Astrocyte (in vitro differentiated cells and primary cell): ENCODE data around the gene STMND1. TPM values are rescaled to one million over a fixed set of nuclear protein-coding genes. Genes with fewer than 3 reads are reported as not detected.

Experiments used
- DNase-seq: peaks from one replicate; pipeline ENCODE4 v3.0.0-alpha.2; 2010; ENCODE audit warnings: low read depth
- FAIRE-seq: peaks from 2 replicates; lab custom pipeline; 2011; peaks lifted over from hg19 to GRCh38; lab: Jason Lieb, UNC
- H2AFZ ChIP-seq: 2 replicates; pipeline ENCODE4 v1.6.0; 2012; ENCODE audit warnings: low read depth, low read length, inconsistent platforms
- H3K27ac ChIP-seq: 2 replicates; pipeline ENCODE4 v1.5.1; 2011; ENCODE audit warnings: low read depth, low read length, inconsistent platforms
- H3K27me3 ChIP-seq: 2 replicates; pipeline ENCODE4 v1.6.0; 2011; ENCODE audit warnings: low read length, inconsistent platforms; ENCODE audit not compliant: insufficient read depth
- H3K36me3 ChIP-seq: 2 replicates; pipeline ENCODE4 v1.5.1; 2011; ENCODE audit warnings: low read length, inconsistent platforms; ENCODE audit not compliant: insufficient read depth
- H3K4me1 ChIP-seq: 2 replicates; pipeline ENCODE4 v1.5.1; 2011; ENCODE audit warnings: low read length, inconsistent platforms; ENCODE audit not compliant: insufficient read depth
- H3K4me2 ChIP-seq: 2 replicates; pipeline ENCODE4 v1.6.0; 2012; ENCODE audit warnings: low read length, inconsistent platforms
- H3K4me3 ChIP-seq: 2 replicates; pipeline ENCODE4 v1.5.1; 2011; ENCODE audit warnings: low read depth, mild to moderate bottlenecking, low read length, inconsistent platforms; ENCODE audit not compliant: insufficient read depth
- H3K79me2 ChIP-seq: 2 replicates; pipeline ENCODE4 v1.6.0; 2012; ENCODE audit warnings: mild to moderate bottlenecking, low read length, inconsistent platforms; ENCODE audit not compliant: insufficient read depth
- H3K9ac ChIP-seq: 2 replicates; pipeline ENCODE4 v1.6.0; 2012; ENCODE audit warnings: mild to moderate bottlenecking, low read length, inconsistent platforms
- H3K9me3 ChIP-seq: 2 replicates; pipeline ENCODE4 v1.5.1; 2012; ENCODE audit warnings: low read depth, mild to moderate bottlenecking, low read length, inconsistent platforms; ENCODE audit not compliant: insufficient read depth
- H4K20me1 ChIP-seq: 2 replicates; pipeline ENCODE4 v1.6.0; 2012; ENCODE audit warnings: low read length, inconsistent platforms; ENCODE audit not compliant: insufficient read depth
- H3K27ac Mint-ChIP-seq: one replicate; pipeline ENCODE4 v1.8.0; 2021; ENCODE audit warnings: mild to moderate bottlenecking, mixed read lengths; ENCODE audit not compliant: unreplicated experiment
- H3K27me3 Mint-ChIP-seq: one replicate; pipeline ENCODE4 v1.8.0; 2021; ENCODE audit warnings: low read depth, mixed read lengths; ENCODE audit not compliant: unreplicated experiment
- H3K36me3 Mint-ChIP-seq: one replicate; pipeline ENCODE4 v1.8.0; 2021; ENCODE audit warnings: low read depth, mixed read lengths; ENCODE audit not compliant: unreplicated experiment
- H3K4me1 Mint-ChIP-seq: one replicate; pipeline ENCODE4 v1.8.0; 2021; ENCODE audit warnings: low read depth, mixed read lengths; ENCODE audit not compliant: unreplicated experiment
- H3K4me3 Mint-ChIP-seq: one replicate; pipeline ENCODE4 v1.8.0; 2021; ENCODE audit warnings: mild to moderate bottlenecking, moderate library complexity, mixed read lengths; ENCODE audit not compliant: unreplicated experiment
- H3K9me3 Mint-ChIP-seq: one replicate; pipeline ENCODE4 v1.8.0; 2021; ENCODE audit warnings: mild to moderate bottlenecking, mixed read lengths; ENCODE audit not compliant: unreplicated experiment
- EZH2 ChIP-seq: IDR thresholded peaks from 2 replicates; pipeline ENCODE4 v1.6.1; 2012; ENCODE audit warnings: mild to moderate bottlenecking, low read length, inconsistent platforms; ENCODE audit not compliant: insufficient read depth
- total RNA-seq: library from RNA; stranded (reverse); gene quantifications from 2 replicates; pipeline ENCODE4 v1.2.1, GENCODE V29; 2021
- TF ChIP-seq, protein P1 (sequence below): IDR thresholded peaks from 2 replicates; pipeline ENCODE4 v1.5.1; 2011; ENCODE audit warnings: low read depth, mild to moderate bottlenecking, inconsistent platforms, low read length, moderate library complexity; ENCODE audit not compliant: insufficient read depth

Gene STMND1
- total RNA-seq, 1 donor from 2014 or later, result 0.16 TPM

DNA sequence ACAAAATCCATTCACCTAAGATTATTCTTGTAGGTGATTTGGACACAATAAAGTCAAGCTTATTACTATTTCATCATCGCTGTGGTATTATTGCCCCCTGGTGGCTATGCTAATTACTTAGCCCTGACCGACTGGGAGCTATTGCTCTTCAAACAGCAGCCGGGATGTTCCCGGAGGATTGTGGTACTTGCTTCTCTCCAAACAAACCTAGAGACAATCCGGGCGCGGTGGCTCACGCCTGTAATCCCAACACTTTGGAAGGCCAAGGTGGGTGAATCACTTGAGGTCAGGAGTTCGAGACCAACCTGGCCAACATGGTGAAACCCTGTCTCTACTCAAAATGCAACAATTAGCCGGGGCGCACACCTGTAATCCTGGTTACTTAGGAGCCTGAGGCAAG is 15.4 kb upstream of the STMND1 start:
- Mint-ChIP-seq H3K4me1 (peaks cover 2% of the 10 kb centered on the region), H3K4me3 (no peak overlapping the region), H3K27me3 (no peaks in the 10 kb centered on the region), H3K27ac (peak overlapping the region; percentile 71), H3K36me3 (no peaks in the 10 kb centered on the region), H3K9me3 (peaks cover 1% of the 10 kb centered on the region)
- Histone ChIP-seq H3K27me3 (no peaks in the 10 kb centered on the region), H3K36me3 (no peaks in the 10 kb centered on the region), H2AFZ (no peak overlapping the region), H3K27ac (no peak overlapping the region), H3K4me3 (no peak overlapping the region), H3K9ac (peak overlapping the region; percentile 38), H3K79me2 (no peaks in the 10 kb centered on the region), H3K4me2 (no peak overlapping the region), H4K20me1 (no peaks in the 10 kb centered on the region), H3K4me1 (no peaks in the 10 kb centered on the region), H3K9me3 (no peaks in the 10 kb centered on the region)
- DNase-seq (peak; percentile 49), FAIRE-seq (peak; percentile 63)
- TF ChIP-seq, protein P1, sequence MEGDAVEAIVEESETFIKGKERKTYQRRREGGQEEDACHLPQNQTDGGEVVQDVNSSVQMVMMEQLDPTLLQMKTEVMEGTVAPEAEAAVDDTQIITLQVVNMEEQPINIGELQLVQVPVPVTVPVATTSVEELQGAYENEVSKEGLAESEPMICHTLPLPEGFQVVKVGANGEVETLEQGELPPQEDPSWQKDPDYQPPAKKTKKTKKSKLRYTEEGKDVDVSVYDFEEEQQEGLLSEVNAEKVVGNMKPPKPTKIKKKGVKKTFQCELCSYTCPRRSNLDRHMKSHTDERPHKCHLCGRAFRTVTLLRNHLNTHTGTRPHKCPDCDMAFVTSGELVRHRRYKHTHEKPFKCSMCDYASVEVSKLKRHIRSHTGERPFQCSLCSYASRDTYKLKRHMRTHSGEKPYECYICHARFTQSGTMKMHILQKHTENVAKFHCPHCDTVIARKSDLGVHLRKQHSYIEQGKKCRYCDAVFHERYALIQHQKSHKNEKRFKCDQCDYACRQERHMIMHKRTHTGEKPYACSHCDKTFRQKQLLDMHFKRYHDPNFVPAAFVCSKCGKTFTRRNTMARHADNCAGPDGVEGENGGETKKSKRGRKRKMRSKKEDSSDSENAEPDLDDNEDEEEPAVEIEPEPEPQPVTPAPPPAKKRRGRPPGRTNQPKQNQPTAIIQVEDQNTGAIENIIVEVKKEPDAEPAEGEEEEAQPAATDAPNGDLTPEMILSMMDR, result peak; percentile 76
- no peak for TF ChIP-seq EZH2

DNA sequence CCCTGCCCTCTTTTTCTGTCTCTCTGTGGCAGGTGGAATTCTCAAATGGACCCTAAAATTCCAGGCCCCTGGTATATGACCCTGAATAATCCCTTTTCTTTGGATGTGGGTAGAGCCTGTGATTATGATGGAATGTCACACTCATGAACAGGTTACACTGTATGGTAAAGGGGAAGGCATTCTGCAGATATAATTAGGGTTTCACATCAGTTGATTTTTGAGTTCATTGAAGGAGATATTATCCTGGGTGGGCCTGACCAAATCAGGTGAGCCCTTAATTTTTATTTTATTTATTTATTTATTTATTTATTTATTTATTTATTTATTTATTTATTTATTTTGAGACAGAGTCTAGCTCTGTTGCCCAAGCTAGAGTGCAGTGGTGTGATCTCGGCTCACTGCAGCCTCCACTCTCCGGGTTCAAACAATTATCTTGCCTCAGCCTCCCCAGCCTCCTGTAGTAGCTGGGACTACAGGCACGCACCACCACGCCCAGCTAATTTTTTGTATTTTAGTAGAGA is 13.7 kb upstream of the STMND1 start:
- no peak for TF ChIP-seq EZH2
- TF ChIP-seq, protein P1, result no peak
- Mint-ChIP-seq H3K27ac (no peak overlapping the region), H3K4me1 (peaks cover 2% of the 10 kb centered on the region), H3K36me3 (no peaks in the 10 kb centered on the region), H3K27me3 (no peaks in the 10 kb centered on the region), H3K9me3 (peaks cover 1% of the 10 kb centered on the region), H3K4me3 (no peak overlapping the region)
- Histone ChIP-seq H3K4me1 (no peaks in the 10 kb centered on the region), H3K4me2 (no peak overlapping the region), H2AFZ (no peak overlapping the region), H3K27ac (no peak overlapping the region), H4K20me1 (no peaks in the 10 kb centered on the region), H3K9ac (no peak overlapping the region), H3K9me3 (no peaks in the 10 kb centered on the region), H3K79me2 (no peaks in the 10 kb centered on the region), H3K27me3 (no peaks in the 10 kb centered on the region), H3K4me3 (no peak overlapping the region), H3K36me3 (no peaks in the 10 kb centered on the region)
- FAIRE-seq (no peak), DNase-seq (no peak)

DNA sequence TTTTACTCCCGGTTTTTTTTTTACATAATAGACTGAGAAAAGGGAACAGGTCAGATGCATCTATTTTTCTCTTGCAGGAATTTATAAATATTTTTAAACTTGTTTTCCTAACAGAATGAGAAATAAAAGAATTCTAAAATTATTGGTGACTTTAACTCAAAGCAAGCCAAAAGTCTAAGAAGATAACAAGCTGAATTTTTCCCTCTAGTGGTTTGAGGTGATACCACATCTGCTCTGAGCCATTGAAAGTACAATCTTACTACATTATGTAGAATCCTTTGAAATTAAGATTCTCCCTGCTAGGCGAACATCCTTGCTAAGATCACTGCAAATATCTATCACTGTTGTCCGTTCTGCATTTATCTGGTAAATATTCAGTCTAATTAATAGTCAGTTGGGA is 10.7 kb upstream of the STMND1 start:
- Mint-ChIP-seq H3K4me3 (no peak overlapping the region), H3K36me3 (no peaks in the 10 kb centered on the region), H3K9me3 (peaks cover 1% of the 10 kb centered on the region), H3K4me1 (peaks cover 6% of the 10 kb centered on the region), H3K27ac (no peak overlapping the region), H3K27me3 (no peaks in the 10 kb centered on the region)
- no peak overlapping the region for H3K4me2 ChIP-seq
- H4K20me1 ChIP-seq, result no peaks in the 10 kb centered on the region
- H3K9ac ChIP-seq, result no peak overlapping the region
- H3K9me3 ChIP-seq, result no peaks in the 10 kb centered on the region
- no peaks in the 10 kb centered on the region for H3K4me1 ChIP-seq
- FAIRE-seq, result peak; percentile 32
- H3K4me3 ChIP-seq, result no peak overlapping the region
- no peaks in the 10 kb centered on the region for H3K27me3 ChIP-seq
- TF ChIP-seq, protein P1, result peak; percentile 49
- TF ChIP-seq EZH2, result no peak
- H3K27ac ChIP-seq, result no peak overlapping the region
- no peaks in the 10 kb centered on the region for H3K36me3 ChIP-seq
- no peak for DNase-seq
- no peaks in the 10 kb centered on the region for H3K79me2 ChIP-seq
- no peak overlapping the region for H2AFZ ChIP-seq
